CD4-positive, alpha-beta T cell (primary cell): Measurements from ENCODE around the gene SDE2. TPM values are rescaled to one million over a fixed set of nuclear protein-coding genes. Genes with fewer than 3 reads are reported as not detected.

Experiments
- ATAC-seq: fragments of 200-7000 bp; cut with Tn5 transposase; one replicate; pipeline ENCODE4 v1.10.0; 2022; ENCODE audit warnings: mild to moderate bottlenecking; ENCODE audit not compliant: poor library complexity
- CTCF ChIA-PET: fragments of 350-600 bp; sonication (Branson Sonifier 250); formaldehyde crosslinking; loops from one replicate; lab custom pipeline; 2021; ENCODE audit warnings: antibody characterized with exemption, inconsistent platforms; lab: Charles Lee
- POLR2A ChIA-PET: fragments of 350-600 bp; sonication (Branson Sonifier 250); formaldehyde crosslinking; loops from one replicate; lab custom pipeline; 2021; ENCODE audit warnings: antibody characterized with exemption, inconsistent platforms; lab: Charles Lee
- DNase-seq, 14 experiments: peaks; one replicate each; pipeline ENCODE4 v3.0.0-alpha.2; 2013 to 2020; ENCODE audit warnings: mixed read lengths in 2 of 14
- H3K27ac ChIP-seq, 2 donors: one replicate each; pipeline versions ENCODE4 v1.5.1 to v1.7.0; 2013; ENCODE audit warnings: low read length in 2 of 2, low read depth in 1 of 2, mild to moderate bottlenecking in 1 of 2
- H3K27me3 ChIP-seq, 2 experiments: 1 replicate in 1 of 2; 2 replicates in 1 of 2; pipeline versions ENCODE4 v1.6.1 to v1.7.0; 2013; ENCODE audit warnings: low read length in 2 of 2, control low read depth in 1 of 2, mild to moderate bottlenecking in 1 of 2, moderate library complexity in 1 of 2; ENCODE audit not compliant: insufficient read depth in 2 of 2, control insufficient read depth in 1 of 2
- H3K36me3 ChIP-seq: one replicate; pipeline ENCODE4 v1.6.1; 2013; ENCODE audit warnings: low read length, control low read depth; ENCODE audit not compliant: insufficient read depth
- H3K4me1 ChIP-seq: one replicate; pipeline ENCODE4 v1.6.1; 2013; ENCODE audit warnings: low read length, control low read depth; ENCODE audit not compliant: insufficient read depth
- H3K4me3 ChIP-seq: one replicate; pipeline ENCODE4 v1.5.1; 2013; ENCODE audit warnings: mild to moderate bottlenecking, low read length, moderate library complexity
- H3K9me3 ChIP-seq, 2 experiments: 1 replicate in 1 of 2; 2 replicates in 1 of 2; pipeline versions ENCODE4 v1.6.1 to v1.7.0; 2013; ENCODE audit warnings: low read length in 2 of 2, mild to moderate bottlenecking in 2 of 2, control low read depth in 1 of 2, moderate library complexity in 1 of 2; ENCODE audit not compliant: control insufficient read depth in 1 of 2, insufficient read depth in 1 of 2
- H3K27ac Mint-ChIP-seq: one replicate; pipeline ENCODE4 v1.8.0; 2020; ENCODE audit warnings: mixed read lengths
- H3K27me3 Mint-ChIP-seq: one replicate; pipeline ENCODE4 v1.8.0; 2021; ENCODE audit warnings: mixed read lengths
- H3K36me3 Mint-ChIP-seq: one replicate; pipeline ENCODE4 v1.8.0; 2021; ENCODE audit warnings: low read depth, mixed read lengths
- H3K4me1 Mint-ChIP-seq: one replicate; pipeline ENCODE4 v1.8.0; 2021; ENCODE audit warnings: low read depth, mixed read lengths
- H3K4me3 Mint-ChIP-seq: one replicate; pipeline ENCODE4 v1.8.0; 2020; ENCODE audit warnings: mild to moderate bottlenecking, mixed read lengths
- H3K9me3 Mint-ChIP-seq: one replicate; pipeline ENCODE4 v1.8.0; 2020; ENCODE audit warnings: mixed read lengths
- intact Hi-C, 2 experiments: fragments of 100-400 bp; cut with DNase I in 1 of 2; cut with micrococcal nuclease in 1 of 2; formaldehyde crosslinking; loops; one replicate each; pipeline versions ENCODE4 v1.15.1 to v1.9.0; 2023 to 2025; cut with DNase I, micrococcal nuclease
- total RNA-seq, 174 experiments: library from RNA in 2 of 174; stranded (reverse) in 2 of 174; gene quantifications; one replicate each; pipeline ENCODE4 v1.2.3 and lab custom pipeline; 2021 to 2026
- TF ChIP-seq, protein P1 (sequence below): fragments of 200-600 bp; IDR thresholded peaks from one replicate; pipeline ENCODE4 v1.8.0; 2022; ENCODE audit warnings: antibody characterized with exemption, mild to moderate bottlenecking

SDE2 gene
- total RNA-seq, 2 experiments from 2014 or later = 48.2 to 49.3 TPM

DNA sequence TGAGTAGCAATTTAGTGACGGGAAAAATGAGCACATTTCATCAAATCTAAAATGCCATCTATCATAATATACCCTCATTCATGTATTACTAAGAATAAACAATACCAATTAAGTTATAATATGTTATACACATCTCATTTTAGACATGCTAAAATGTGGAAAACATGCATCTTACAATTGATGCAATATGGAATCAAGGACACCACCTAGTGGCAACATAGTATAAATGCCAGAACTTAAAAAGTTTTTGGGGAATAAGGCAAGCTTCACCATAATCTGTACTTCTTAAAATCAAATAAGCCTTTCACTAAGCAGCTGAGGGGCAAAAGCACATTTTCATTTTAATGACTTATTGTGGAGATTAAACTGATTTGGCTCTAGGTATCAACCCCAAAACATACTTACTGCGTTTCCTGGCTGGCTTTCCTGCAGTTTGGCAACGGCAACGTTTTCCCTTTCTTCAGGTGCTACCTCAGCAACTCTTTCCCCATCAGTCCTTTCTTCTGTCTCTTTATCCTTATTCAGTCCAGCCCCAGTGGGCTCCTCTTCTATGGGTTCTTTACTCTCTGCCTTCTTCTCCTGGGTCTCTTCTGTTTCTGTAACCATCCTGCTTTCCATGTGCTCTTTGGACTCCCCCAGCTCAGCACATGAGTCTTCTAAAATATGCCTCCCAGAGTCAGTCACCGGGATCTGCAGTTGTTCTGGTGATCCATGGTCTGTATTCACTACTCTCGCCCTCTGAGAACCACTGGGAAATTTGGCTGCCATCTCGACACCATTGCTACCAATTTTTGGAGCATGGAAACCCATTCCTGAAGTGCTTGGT is 11.4 kb downstream of the SDE2 start:
- Histone ChIP-seq H3K4me1 (peaks cover 8% of the 10 kb centered on the region), H3K36me3 (peaks cover 92% of the 10 kb centered on the region), H3K4me3 (no peak overlapping the region), H3K9me3 (no peaks in the 10 kb centered on the region), H3K27me3 (no peaks in the 10 kb centered on the region), H3K27ac (no peak overlapping the region)
- ChIA-PET POLR2A (interaction anchor here (0.6 to 4.8 kb wide), 8 partner anchors 10 to 514 kb away, joined by 3 to 27 read pairs (median 4); partner anchors contain the start of genes H3-3A, SDE2 and SRP9), CTCF (interaction anchor here (0.5 to 3.7 kb wide), 15 partner anchors 8 to 544 kb away, joined by 3 to 16 read pairs (median 4); partner anchors contain the start of gene SDE2)
- TF ChIP-seq, protein P1, sequence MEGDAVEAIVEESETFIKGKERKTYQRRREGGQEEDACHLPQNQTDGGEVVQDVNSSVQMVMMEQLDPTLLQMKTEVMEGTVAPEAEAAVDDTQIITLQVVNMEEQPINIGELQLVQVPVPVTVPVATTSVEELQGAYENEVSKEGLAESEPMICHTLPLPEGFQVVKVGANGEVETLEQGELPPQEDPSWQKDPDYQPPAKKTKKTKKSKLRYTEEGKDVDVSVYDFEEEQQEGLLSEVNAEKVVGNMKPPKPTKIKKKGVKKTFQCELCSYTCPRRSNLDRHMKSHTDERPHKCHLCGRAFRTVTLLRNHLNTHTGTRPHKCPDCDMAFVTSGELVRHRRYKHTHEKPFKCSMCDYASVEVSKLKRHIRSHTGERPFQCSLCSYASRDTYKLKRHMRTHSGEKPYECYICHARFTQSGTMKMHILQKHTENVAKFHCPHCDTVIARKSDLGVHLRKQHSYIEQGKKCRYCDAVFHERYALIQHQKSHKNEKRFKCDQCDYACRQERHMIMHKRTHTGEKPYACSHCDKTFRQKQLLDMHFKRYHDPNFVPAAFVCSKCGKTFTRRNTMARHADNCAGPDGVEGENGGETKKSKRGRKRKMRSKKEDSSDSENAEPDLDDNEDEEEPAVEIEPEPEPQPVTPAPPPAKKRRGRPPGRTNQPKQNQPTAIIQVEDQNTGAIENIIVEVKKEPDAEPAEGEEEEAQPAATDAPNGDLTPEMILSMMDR = peak; percentile 80
- no peaks in the 10 kb centered on the region for H3K27me3 Mint-ChIP-seq
- peaks cover 29% of the 10 kb centered on the region for H3K4me1 Mint-ChIP-seq
- H3K36me3 Mint-ChIP-seq = peaks cover 90% of the 10 kb centered on the region
- H3K4me3 Mint-ChIP-seq = no peak overlapping the region
- no peaks in the 10 kb centered on the region for H3K9me3 Mint-ChIP-seq
- peak; percentile 62 for ATAC-seq
- intact Hi-C loops = loop anchor here in 1 of 2 experiments (1.0 kb wide), 1 partner anchor 11 kb away; no protein-coding TSS in a partner anchor
- DNase-seq = peak in 3 of 14 experiments; percentile 50 to 66 (median 66)
- peak overlapping the region; percentile 69 for H3K27ac Mint-ChIP-seq

DNA sequence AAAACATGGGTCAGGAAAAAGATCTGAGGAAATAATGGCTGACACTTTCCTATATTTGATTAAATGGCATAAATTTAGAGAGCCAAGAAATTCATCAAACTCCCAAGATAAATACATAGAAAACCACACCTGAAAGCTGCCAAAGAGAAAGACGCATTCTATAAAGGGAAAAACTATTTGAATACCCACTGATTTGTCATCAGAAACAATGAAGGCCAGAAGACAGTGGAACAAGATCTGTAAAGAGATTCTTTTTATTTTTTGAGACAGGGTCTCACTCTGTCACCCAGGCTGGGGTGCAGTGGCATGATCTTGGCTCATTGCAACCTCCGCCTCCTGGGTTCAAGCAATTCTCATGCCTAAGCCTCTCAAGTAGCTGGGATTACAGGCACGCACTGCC is 17.4 kb downstream of the SDE2 start:
- intact Hi-C loops = no loop called here
- no peak overlapping the region for H3K27ac Mint-ChIP-seq
- DNase-seq (no peak), ATAC-seq (no peak)
- H3K9me3 Mint-ChIP-seq = peaks cover 2% of the 10 kb centered on the region
- peaks cover 81% of the 10 kb centered on the region for H3K36me3 ChIP-seq
- no peaks in the 10 kb centered on the region for H3K9me3 ChIP-seq
- H3K4me3 Mint-ChIP-seq = no peak overlapping the region
- H3K36me3 Mint-ChIP-seq = peaks cover 87% of the 10 kb centered on the region
- H3K27ac ChIP-seq = no peak overlapping the region
- H3K27me3 ChIP-seq = no peaks in the 10 kb centered on the region
- TF ChIP-seq, protein P1 = no peak
- no peak overlapping the region for H3K4me3 ChIP-seq
- H3K4me1 ChIP-seq = no peaks in the 10 kb centered on the region
- H3K27me3 Mint-ChIP-seq = no peaks in the 10 kb centered on the region
- POLR2A ChIA-PET = interaction anchor here (1.0 kb wide), 1 partner anchor 514 kb away, joined by 3 read pairs; no protein-coding TSS in a partner anchor
- H3K4me1 Mint-ChIP-seq = peaks cover 9% of the 10 kb centered on the region
- CTCF ChIA-PET = no interaction called here

DNA sequence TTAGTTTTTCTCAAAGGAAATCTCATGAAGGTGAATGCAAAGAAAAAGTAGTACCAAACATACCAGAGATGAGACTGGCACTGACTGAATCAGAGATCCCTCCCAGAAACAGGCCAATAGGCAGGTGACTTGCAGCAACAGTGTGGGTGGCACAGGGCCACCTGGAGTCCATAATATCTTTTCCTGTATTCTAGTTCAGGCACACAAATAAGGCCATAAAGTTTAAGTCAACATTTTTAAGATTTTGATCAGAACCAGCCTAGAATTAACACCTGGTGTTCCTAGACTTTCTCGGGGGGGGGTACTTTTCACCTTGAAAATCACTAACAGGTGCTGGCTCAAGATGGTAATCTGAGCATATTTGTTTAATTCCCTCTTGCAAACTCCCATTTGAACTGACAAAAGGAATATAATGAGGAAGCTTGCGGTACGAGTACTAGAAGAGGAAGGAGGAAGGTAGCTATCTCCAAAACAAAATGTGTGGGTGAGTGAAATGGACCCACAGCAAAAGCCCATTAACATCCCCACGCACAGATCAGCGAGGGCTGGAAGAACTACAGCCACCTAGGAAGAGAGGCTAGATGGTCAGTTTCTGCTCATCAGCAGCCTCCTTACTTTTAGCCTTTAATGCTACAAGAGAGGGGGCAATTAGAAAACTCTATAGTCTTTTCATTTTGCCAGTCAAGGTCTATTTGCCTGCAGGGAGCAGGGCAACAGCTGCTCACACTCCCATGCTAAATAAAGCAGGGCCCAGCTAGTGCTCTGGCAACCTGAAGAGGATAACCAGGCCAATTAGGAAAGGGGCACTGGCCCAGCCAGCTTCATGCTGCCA is 18.9 kb downstream of the SDE2 start:
- Histone ChIP-seq H3K4me3 (no peak overlapping the region), H3K27ac (no peak overlapping the region), H3K4me1 (peaks cover 5% of the 10 kb centered on the region), H3K36me3 (peaks cover 66% of the 10 kb centered on the region), H3K27me3 (no peaks in the 10 kb centered on the region), H3K9me3 (no peaks in the 10 kb centered on the region)
- POLR2A ChIA-PET = interaction anchor here (1.4 kb wide), 1 partner anchor 19 kb away, joined by 3 read pairs; no protein-coding TSS in a partner anchor
- Mint-ChIP-seq H3K27me3 (no peaks in the 10 kb centered on the region), H3K27ac (no peak overlapping the region), H3K4me1 (peaks cover 6% of the 10 kb centered on the region), H3K36me3 (peaks cover 76% of the 10 kb centered on the region), H3K4me3 (no peak overlapping the region), H3K9me3 (peaks cover 2% of the 10 kb centered on the region)
- DNase-seq (no peak), ATAC-seq (no peak)
- CTCF ChIA-PET = interaction anchor here (1.6 kb wide), 1 partner anchor 85 kb away, joined by 4 read pairs; no protein-coding TSS in a partner anchor
- intact Hi-C loops = no loop called here
- TF ChIP-seq, protein P1 = no peak
